ENCODE data around the gene CISD3.

CISD3 gene

GRCh38 chr17:38706505-38707216 lies 23.5 kb upstream of the CISD3 start:
- in situ Hi-C loops (cut with HindIII; ENCODE audit: low sequenced_read_pairs), result no loop called here
- DNase-seq (ENCODE audit: low read depth, low spot score), result no peak
- TF ChIP-seq CTCF (IDR thresholded peaks at IDR 0.05; ENCODE audit: low read depth, low read length), result no peak
- H3K4me3 ChIP-seq (ENCODE audit: low read depth, low read length), result peak overlapping the region; percentile 81

- no peak overlapping the region for H3K4me3 ChIP-seq (ENCODE audit: low read depth, low read length)
- DNase-seq (ENCODE audit: low read depth, low spot score), result no peak
- in situ Hi-C loops (cut with HindIII; ENCODE audit: low sequenced_read_pairs), result no loop called here
- TF ChIP-seq CTCF (IDR thresholded peaks at IDR 0.05; ENCODE audit: low read depth, low read length), result no peak
Measured at GRCh38 chr17:38707678-38708351, 22.3 kb upstream of the CISD3 start.

GRCh38 chr17:38709104-38709820 lies 20.9 kb upstream of the CISD3 start:
- DNase-seq (ENCODE audit: low read depth, low spot score), result no peak
- no peak for TF ChIP-seq CTCF (IDR thresholded peaks at IDR 0.05; ENCODE audit: low read depth, low read length)
- in situ Hi-C loops (cut with HindIII; ENCODE audit: low sequenced_read_pairs), result no loop called here
- H3K4me3 ChIP-seq (ENCODE audit: low read depth, low read length), result no peak overlapping the region

- in situ Hi-C loops (cut with HindIII; ENCODE audit: low sequenced_read_pairs), result no loop called here
- H3K4me3 ChIP-seq (ENCODE audit: low read depth, low read length), result no peak overlapping the region
- no peak for DNase-seq (ENCODE audit: low read depth, low spot score)
- TF ChIP-seq CTCF (IDR thresholded peaks at IDR 0.05; ENCODE audit: low read depth, low read length), result no peak
Measured at GRCh38 chr17:38709864-38710603, 20.1 kb upstream of the CISD3 start.

GRCh38 chr17:38710604-38710962 lies 19.6 kb upstream of the CISD3 start:
- no peak overlapping the region for H3K4me3 ChIP-seq (ENCODE audit: low read depth, low read length)
- in situ Hi-C loops (cut with HindIII; ENCODE audit: low sequenced_read_pairs), result no loop called here
- no peak for TF ChIP-seq CTCF (IDR thresholded peaks at IDR 0.05; ENCODE audit: low read depth, low read length)
- no peak for DNase-seq (ENCODE audit: low read depth, low spot score)

GRCh38 chr17:38710985-38711384 lies 19.2 kb upstream of the CISD3 start:
- H3K4me3 ChIP-seq (ENCODE audit: low read depth, low read length), result no peak overlapping the region
- in situ Hi-C loops (cut with HindIII; ENCODE audit: low sequenced_read_pairs), result no loop called here
- DNase-seq (ENCODE audit: low read depth, low spot score), result no peak
- no peak for TF ChIP-seq CTCF (IDR thresholded peaks at IDR 0.05; ENCODE audit: low read depth, low read length)

All from astrocyte of the spinal cord (primary cell).